Jurkat, Clone E6-1 (cell line): ENCODE data around the gene OLFM1.

Experiments used
- DNase-seq: peaks from one replicate; pipeline ENCODE4 v3.0.0-alpha.2; 2011; ENCODE audit warnings: low read depth, low spot score
- H3K4me3 ChIP-seq: 2 replicates; pipeline ENCODE4 v1.5.1; 2011; ENCODE audit warnings: mild to moderate bottlenecking, low read length, control low read depth, moderate library complexity

The OLFM1 gene

DNA sequence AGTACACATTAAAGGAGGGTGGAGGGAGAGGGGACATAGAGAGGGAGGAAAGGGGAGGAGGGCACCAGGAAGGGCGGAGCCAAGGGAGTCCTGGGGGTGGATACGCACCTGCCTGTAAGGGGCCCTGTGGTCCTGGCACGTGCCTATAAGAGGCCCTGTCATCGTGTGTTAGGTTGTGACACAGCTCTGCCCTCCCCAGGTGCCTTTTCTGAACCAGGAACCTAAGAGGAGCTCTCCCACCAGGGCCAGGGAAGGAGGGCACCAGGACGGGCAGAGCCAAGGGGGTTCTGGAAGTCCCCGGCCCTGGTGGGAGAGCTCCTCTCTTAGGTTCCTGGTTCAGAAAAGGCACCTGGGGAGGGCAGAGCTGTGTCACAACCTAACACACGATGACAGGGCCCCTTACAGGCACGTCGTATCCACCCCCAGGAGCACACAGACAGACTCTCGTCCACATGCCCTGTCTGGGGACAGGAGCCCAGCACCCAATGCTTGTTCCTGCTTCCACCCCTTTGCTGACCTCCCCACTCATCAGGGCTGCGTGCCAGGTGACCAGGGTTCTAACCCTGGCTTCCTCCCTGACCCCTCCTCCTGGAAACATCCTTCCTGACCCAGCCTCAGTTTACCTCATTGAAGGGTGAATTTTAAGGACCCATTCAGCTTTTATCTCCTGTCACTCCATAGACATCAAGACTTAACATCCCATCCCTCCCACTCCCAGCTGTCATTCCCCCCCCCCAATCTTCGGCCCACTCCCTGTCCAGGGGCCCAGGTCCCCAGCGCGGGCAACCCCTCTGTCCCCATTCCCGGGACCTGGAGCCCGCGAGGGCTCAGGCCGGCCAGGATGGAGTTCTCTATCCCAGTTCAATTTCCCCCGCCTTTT, 12.9 kb upstream of the OLFM1 start:
- DNase-seq = no peak
- H3K4me3 ChIP-seq = no peak overlapping the region

GRCh38 chr9:135075234-135076142, 12.0 kb upstream of the OLFM1 start:
- no peak overlapping the region for H3K4me3 ChIP-seq
- DNase-seq = no peak

DNA sequence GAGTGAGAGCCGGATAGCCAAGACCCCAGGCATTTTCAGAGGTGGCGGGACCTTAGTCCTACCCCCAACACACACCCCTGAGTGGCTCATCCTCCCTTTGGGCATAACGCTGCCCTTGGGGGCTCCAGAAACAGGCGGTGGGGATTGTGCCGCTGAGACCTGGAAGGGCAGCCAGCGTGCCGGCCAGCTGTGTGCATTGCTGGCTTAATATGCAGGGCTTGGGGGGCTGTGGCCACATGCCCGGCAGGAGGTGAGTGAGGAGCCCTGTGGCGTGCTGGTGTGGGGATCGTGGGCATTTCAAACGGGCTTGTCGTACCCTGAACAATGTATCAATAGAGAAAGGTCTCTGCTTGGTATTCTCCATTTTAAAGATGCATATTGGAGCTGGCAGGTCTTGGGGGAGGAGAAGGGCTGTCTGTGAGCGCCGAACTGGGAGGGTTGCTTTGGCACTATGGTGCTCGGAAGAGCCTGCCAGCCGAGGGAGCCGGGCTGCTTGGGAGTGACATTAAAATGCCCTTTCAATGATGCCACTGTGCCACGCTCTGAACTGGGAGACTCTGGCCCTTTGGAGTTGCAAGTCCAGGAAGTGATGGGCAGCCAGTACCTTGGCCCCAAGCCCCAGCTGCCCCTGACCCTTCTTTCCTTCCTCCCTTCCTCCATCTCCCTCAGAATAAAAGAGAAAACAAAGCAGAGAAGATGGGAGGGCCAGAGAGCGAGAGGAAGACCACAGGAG, 11.2 kb upstream of the OLFM1 start:
- DNase-seq = no peak
- no peak overlapping the region for H3K4me3 ChIP-seq

GRCh38 chr9:135076876-135077430, 10.5 kb upstream of the OLFM1 start:
- no peak overlapping the region for H3K4me3 ChIP-seq
- no peak for DNase-seq

- peak; percentile 4 for DNase-seq
- H3K4me3 ChIP-seq = no peak overlapping the region
Measured at GRCh38 chr9:135077497-135078200, 9.8 kb upstream of the OLFM1 start.

DNA sequence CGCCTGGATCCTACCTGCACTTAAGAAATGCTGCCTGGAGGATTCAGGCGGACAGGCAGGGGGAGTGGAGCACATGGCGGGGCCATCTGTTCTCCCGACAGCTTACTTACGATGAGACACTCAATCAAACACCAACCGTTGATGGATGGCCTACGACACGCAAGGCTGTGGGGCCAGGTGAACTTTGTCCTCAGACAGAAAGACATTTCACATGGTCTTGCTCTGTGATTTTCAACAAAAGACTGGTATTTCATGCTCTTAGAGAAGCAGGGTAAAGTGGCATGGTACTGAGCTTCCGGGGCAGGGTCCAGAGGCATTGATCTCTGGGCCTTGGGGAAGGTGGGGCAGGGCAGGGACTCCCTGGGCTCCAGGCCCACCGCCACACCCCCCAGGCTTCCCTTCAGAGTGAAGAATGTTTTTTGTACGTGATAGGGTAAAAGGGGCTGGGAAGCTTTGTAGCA, 9.1 kb upstream of the OLFM1 start:
- DNase-seq = no peak
- no peak overlapping the region for H3K4me3 ChIP-seq

GRCh38 chr9:135079018-135079417, 8.4 kb upstream of the OLFM1 start:
- no peak for DNase-seq
- no peak overlapping the region for H3K4me3 ChIP-seq

GRCh38 chr9:135079676-135080075, 7.8 kb upstream of the OLFM1 start:
- no peak overlapping the region for H3K4me3 ChIP-seq
- DNase-seq = no peak

DNA sequence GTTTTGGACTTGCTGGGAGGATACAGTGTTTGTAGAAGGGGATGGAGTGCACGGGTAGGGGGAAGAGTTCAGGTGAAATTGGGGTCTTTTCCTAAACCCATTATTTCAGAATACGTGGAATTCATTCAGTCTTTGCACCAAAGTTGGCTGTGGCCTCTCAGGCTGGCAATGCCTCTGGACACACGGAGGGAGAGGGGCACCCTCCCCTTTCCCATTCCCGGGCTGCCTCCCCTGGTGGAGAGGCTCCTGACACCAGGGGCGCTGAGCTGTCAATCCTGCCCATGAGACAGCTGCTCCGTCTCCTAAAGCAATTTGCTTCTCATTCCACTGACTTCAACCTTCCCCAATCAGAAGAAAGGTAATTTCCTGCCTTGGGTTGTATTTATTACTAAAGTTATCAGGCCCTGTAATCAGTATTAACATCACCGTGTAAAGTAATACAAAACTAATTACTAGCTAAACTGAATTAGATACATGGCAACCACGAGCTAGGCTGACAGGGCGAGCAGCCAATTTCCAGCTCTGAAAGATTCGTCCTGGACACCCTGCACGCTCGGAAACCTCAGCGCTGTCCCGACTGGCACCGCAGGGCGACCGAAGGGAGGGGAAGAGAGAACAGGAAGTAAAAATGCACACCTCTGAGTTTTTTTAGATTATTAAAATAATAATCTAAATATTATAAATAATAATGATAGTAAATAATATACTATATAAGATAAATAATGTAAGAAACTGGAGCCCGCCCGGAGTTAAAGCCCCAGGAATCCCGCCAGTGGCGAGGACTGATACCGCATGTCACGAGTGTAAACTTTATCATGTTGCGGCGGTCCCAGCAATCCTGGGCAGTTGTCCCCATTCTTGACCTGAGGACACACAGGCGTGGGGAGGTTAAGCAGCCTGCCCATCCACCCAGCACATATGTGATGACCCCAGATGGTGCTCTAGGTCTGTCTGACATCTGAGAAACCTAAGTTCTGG, 6.9 kb upstream of the OLFM1 start:
- no peak for DNase-seq
- H3K4me3 ChIP-seq = no peak overlapping the region

DNA sequence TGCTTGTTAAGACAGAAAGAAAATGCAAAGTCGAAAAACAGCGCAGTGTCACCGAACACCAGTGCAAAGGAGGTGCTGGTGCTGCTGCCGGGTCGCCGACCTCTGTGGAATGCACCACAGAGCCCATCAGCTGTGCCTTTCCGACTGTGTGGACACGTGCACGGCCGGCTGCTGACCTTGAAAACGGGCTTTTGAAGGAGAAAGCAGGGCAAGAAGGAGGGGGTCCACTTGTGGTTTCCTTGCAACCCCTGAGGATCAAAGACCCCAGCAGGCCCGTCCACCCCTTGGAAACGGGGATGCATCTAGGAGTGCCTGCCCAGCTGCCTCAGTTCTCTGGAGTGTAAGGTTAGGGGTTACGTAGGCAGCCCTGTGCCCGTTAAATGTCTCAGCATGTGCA, 6.2 kb upstream of the OLFM1 start:
- H3K4me3 ChIP-seq = no peak overlapping the region
- no peak for DNase-seq

DNA sequence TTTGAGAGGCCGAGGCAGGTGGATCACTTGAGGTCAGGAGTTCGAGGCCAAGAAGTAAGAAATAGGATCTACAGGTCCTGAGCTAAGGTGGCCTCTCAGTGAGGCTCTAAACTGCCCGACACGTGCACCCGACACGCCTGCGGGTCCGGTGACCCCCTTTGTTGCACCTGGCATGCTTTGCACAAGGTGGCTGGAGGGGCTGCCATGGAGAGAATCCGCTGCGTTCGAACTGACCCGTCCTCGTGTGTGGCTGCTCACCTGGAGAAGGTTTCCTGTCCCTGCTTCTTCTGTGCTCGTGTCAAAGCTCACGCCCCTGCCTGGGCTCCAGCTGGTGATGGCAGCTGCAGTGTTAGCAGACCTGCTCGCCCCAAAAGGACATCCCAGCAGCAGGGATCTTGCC, 5.7 kb upstream of the OLFM1 start:
- DNase-seq = no peak
- no peak overlapping the region for H3K4me3 ChIP-seq

DNA sequence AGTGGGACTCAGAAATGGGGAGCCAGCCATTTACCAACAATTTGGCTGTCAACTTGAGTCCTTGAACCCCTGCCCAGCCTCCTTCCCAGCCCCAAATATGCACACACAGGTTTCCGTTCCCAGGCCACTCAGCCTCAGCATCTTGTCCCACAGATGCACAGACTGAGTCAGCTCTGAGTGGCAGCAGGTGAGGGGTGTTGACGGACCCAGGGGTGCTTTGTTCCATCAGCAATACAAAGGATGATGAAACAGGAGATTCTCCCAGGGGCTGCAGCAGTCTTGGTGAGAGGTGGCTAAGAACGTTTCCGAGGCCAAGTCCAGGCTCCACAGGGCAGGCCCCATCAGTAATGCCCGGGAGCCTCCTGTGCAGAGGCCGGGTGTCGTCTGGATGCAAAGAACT, 4.9 kb upstream of the OLFM1 start:
- H3K4me3 ChIP-seq = no peak overlapping the region
- DNase-seq = no peak

DNA sequence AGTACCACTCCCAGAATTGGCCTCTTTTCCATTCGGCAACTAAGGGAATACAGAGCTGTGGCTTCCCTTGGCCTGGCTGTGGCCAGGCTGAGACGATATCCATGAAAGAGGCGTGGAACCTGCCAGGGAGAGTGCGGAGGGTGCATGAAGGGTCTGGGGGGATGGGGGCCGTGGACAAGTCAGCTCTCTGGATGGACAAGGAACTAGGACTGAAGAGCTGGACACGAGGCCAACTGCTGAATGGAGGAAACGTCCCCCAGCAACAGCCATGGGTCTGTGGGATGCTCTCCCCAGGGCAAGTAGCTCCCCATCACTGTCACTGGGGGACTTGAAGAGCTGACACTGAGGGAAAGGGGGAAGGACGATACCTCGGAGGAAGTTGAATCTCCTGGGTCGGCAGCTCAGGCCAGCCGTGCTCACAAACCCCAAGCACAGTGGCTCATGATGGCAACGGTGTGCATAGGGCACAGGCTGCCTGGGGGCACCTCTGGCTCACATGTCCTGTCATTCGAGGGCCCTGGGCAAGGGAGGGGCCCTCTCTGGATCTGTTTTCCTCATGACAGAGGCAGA, 4.1 kb upstream of the OLFM1 start:
- no peak for DNase-seq
- no peak overlapping the region for H3K4me3 ChIP-seq

- DNase-seq = no peak
Measured at GRCh38 chr9:135083831-135084230, 3.6 kb upstream of the OLFM1 start.

GRCh38 chr9:135084262-135084661, 3.2 kb upstream of the OLFM1 start:
- H3K4me3 ChIP-seq = no peak overlapping the region
- DNase-seq = no peak

More at GRCh38 chr9:135083831-135084230, 3.6 kb upstream of the OLFM1 start:
- H3K4me3 ChIP-seq = no peak overlapping the region

DNA sequence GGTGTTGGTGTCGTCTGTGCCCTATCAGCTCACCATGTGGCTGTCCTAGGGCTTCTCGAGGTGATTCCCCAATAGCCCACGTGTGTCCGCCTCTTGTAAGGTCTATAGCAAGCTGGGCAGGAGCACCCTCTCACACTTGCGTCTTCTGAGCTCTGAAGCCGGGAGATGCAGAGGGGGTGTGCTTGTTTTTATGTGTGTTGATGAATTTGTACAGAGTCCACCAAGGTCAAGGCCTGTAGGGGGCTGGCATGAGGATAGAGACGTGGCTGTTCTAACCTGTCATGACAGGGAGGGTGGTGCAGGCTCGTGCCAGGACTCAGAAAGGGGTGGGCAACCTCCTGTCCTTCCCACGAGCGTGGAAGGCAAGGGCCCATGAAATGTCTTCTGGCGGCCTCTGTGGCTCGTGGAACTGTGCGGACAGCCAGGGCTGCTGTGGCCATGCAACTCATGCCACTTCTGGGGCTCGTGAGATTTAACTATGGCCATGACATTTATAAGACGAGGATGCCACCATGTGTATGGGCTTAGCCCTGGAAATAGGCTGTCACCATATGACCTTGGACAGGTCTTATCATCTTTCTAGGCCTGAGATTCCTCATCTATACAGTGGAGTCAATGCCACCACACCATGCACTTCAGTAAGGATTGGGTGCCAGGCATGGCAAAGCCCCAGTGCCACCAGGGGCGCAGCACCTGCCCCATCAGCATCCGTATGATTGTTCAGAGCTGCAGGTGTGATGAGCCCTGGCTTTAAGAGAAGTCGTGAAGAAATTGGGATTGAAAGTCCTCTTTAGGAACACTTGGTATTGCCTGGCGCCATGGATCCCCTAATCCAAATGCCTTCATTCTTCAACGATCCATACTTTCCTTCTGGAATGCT, 2.3 kb upstream of the OLFM1 start:
- DNase-seq = no peak
- no peak overlapping the region for H3K4me3 ChIP-seq
